Measurements from ENCODE around the gene RAD9A.

RAD9A gene

GRCh38 chr11:67438158-67438902 lies 46.5 kb downstream of the RAD9A start:
- Histone ChIP-seq H3K4me3 (ENCODE audit: low read depth, low read length) (no peak overlapping the region), H2AFZ (ENCODE audit: low read length, unreplicated experiment) (no peak overlapping the region), H3K36me3 (ENCODE audit: insufficient read depth, low read length) (no peaks in the 10 kb centered on the region), H3K27ac (ENCODE audit: low read depth, low read length) (no peak overlapping the region), H3K27me3 (ENCODE audit: insufficient read depth, low read length) (no peaks in the 10 kb centered on the region), H3K4me1 (ENCODE audit: control insufficient read depth, insufficient read depth, low read length, unreplicated experiment) (peaks cover 7% of the 10 kb centered on the region), H3K79me2 (ENCODE audit: control insufficient read depth, insufficient read depth, low read length, unreplicated experiment) (peaks cover 6% of the 10 kb centered on the region)

GRCh38 chr11:67439321-67440228 lies 47.8 kb downstream of the RAD9A start:
- H3K27me3 ChIP-seq (ENCODE audit: insufficient read depth, low read length) = no peaks in the 10 kb centered on the region
- no peaks in the 10 kb centered on the region for H3K36me3 ChIP-seq (ENCODE audit: insufficient read depth, low read length)
- no peak overlapping the region for H2AFZ ChIP-seq (ENCODE audit: low read length, unreplicated experiment)
- H3K4me3 ChIP-seq (ENCODE audit: low read depth, low read length) = no peak overlapping the region
- peaks cover 6% of the 10 kb centered on the region for H3K79me2 ChIP-seq (ENCODE audit: control insufficient read depth, insufficient read depth, low read length, unreplicated experiment)
- no peak overlapping the region for H3K27ac ChIP-seq (ENCODE audit: low read depth, low read length)
- peaks cover 7% of the 10 kb centered on the region for H3K4me1 ChIP-seq (ENCODE audit: control insufficient read depth, insufficient read depth, low read length, unreplicated experiment)

GRCh38 chr11:67440229-67441097 lies 48.7 kb downstream of the RAD9A start:
- Histone ChIP-seq H3K79me2 (ENCODE audit: control insufficient read depth, insufficient read depth, low read length, unreplicated experiment) (peaks cover 6% of the 10 kb centered on the region), H3K4me3 (ENCODE audit: low read depth, low read length) (no peak overlapping the region), H3K27ac (ENCODE audit: low read depth, low read length) (no peak overlapping the region), H3K27me3 (ENCODE audit: insufficient read depth, low read length) (no peaks in the 10 kb centered on the region), H2AFZ (ENCODE audit: low read length, unreplicated experiment) (no peak overlapping the region), H3K4me1 (ENCODE audit: control insufficient read depth, insufficient read depth, low read length, unreplicated experiment) (peaks cover 7% of the 10 kb centered on the region), H3K36me3 (ENCODE audit: insufficient read depth, low read length) (no peaks in the 10 kb centered on the region)

DNA sequence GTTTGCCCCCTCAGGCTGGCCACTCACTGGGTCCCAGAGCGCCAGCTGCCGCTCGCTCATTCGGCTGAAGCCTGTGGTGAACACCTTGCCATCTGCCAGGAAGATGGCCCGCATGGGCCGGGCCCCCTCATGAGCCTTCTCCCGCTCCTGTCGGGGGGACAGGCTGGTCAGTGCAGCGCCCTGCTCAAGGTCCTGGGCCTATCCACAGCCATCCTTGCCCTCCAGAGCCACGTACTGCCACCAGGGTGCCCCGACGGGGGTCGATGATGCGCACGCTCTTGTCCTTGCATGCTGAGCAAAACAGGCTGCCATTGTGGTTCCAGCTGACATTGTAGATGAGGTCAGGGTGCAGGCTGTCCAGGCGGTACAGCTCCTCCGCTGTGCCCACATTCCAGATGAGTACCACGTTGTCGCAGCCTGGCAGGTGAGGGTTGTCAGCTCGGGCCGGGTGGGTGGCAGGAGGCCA lies 49.3 kb downstream of the RAD9A start:
- Histone ChIP-seq H3K36me3 (ENCODE audit: insufficient read depth, low read length) (no peaks in the 10 kb centered on the region), H3K79me2 (ENCODE audit: control insufficient read depth, insufficient read depth, low read length, unreplicated experiment) (peaks cover 6% of the 10 kb centered on the region)

GRCh38 chr11:67441731-67442351 lies 50.1 kb downstream of the RAD9A start:
- H3K36me3 ChIP-seq (ENCODE audit: insufficient read depth, low read length) = no peaks in the 10 kb centered on the region
- H3K4me1 ChIP-seq (ENCODE audit: control insufficient read depth, insufficient read depth, low read length, unreplicated experiment) = peaks cover 7% of the 10 kb centered on the region

More for the DNA sequence above, 49.3 kb downstream of the RAD9A start:
- peaks cover 7% of the 10 kb centered on the region for H3K4me1 ChIP-seq (ENCODE audit: control insufficient read depth, insufficient read depth, low read length, unreplicated experiment)
- H3K27me3 ChIP-seq (ENCODE audit: insufficient read depth, low read length) = no peaks in the 10 kb centered on the region
- no peak overlapping the region for H2AFZ ChIP-seq (ENCODE audit: low read length, unreplicated experiment)
- no peak overlapping the region for H3K4me3 ChIP-seq (ENCODE audit: low read depth, low read length)
- H3K27ac ChIP-seq (ENCODE audit: low read depth, low read length) = no peak overlapping the region

DNA sequence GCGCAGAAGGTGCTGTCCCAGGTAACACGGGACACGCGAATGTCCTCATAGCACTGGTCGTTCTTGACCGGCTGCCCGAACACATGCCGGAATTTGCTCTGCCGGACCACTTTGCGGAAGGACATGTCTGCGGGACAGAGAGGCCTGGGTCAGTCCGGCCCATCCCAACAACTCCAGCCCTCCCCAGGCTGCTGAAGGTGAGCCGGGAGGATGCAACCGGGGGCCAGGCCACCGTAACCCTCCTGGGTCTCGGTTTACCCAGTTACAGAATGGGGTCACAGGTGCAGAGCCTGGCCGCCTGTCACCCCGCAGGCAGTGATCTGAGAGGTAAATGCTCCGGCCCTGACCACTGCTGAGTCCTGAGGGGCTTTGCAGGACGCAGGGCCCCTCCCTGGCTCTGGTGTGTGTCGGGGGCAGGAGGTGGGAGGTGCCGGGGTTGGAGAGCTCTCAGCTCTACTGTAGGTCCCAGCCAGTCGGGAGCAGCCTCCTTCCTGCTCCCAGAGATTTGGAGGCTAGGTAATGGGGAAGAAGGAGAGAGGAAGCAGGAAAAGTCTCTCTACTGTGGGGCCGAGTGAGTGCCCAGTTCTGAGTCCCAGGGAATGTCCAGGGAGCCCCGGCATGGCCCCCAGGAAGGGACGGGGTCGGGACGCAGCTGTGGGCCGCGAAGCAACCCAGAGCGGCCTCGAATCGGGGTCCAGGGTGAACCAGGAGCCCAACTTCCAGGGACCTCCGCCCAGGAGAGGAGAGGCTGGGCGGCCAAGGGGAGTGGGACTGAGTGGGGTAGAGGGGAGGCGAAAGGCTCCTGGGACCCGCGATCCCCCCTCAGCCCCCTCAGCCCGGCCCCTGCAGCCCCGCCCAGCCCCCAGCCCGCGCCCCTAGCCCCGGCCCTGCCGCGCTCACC lies 51.0 kb downstream of the RAD9A start:
- Histone ChIP-seq H2AFZ (ENCODE audit: low read length, unreplicated experiment) (no peak overlapping the region), H3K4me1 (ENCODE audit: control insufficient read depth, insufficient read depth, low read length, unreplicated experiment) (peaks cover 7% of the 10 kb centered on the region), H3K79me2 (ENCODE audit: control insufficient read depth, insufficient read depth, low read length, unreplicated experiment) (peaks cover 6% of the 10 kb centered on the region)

More at GRCh38 chr11:67441731-67442351, 50.1 kb downstream of the RAD9A start:
- H2AFZ ChIP-seq (ENCODE audit: low read length, unreplicated experiment) = no peak overlapping the region
- peak overlapping the region; percentile 98; the same call in 1 of the 2 replicates for H3K4me3 ChIP-seq (ENCODE audit: low read depth, low read length)
- H3K27me3 ChIP-seq (ENCODE audit: insufficient read depth, low read length) = no peaks in the 10 kb centered on the region
- H3K79me2 ChIP-seq (ENCODE audit: control insufficient read depth, insufficient read depth, low read length, unreplicated experiment) = peaks cover 6% of the 10 kb centered on the region
- H3K27ac ChIP-seq (ENCODE audit: low read depth, low read length) = no peak overlapping the region

DNA sequence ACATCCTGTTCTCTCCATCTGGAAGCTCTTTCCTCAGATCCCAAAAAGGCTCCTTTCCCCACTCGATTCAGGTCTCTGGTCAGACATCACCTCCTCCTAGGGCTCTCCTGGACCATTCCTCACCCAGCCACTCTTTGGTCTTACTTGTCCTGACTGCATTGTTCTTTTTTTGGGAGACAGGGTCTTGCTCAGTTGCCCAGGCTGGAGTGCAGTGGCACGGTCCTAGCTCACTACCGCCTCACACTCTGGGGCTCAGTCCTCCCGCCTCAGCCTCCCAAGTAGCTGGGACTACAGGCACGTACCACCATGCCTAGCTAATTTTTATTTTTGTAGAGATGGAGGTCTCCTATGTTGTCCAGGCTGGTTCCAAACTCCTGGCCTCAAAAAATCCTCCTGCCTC lies 53.7 kb downstream of the RAD9A start:
- Histone ChIP-seq H3K36me3 (ENCODE audit: insufficient read depth, low read length) (no peaks in the 10 kb centered on the region), H3K79me2 (ENCODE audit: control insufficient read depth, insufficient read depth, low read length, unreplicated experiment) (peaks cover 6% of the 10 kb centered on the region), H3K27me3 (ENCODE audit: insufficient read depth, low read length) (no peaks in the 10 kb centered on the region), H3K27ac (ENCODE audit: low read depth, low read length) (no peak overlapping the region), H3K4me3 (ENCODE audit: low read depth, low read length) (no peak overlapping the region), H2AFZ (ENCODE audit: low read length, unreplicated experiment) (no peak overlapping the region), H3K4me1 (ENCODE audit: control insufficient read depth, insufficient read depth, low read length, unreplicated experiment) (peaks cover 7% of the 10 kb centered on the region)

More for the DNA sequence above, 51.0 kb downstream of the RAD9A start:
- Histone ChIP-seq H3K27me3 (ENCODE audit: insufficient read depth, low read length) (no peaks in the 10 kb centered on the region), H3K27ac (ENCODE audit: low read depth, low read length) (peak overlapping the region; percentile 41), H3K4me3 (ENCODE audit: low read depth, low read length) (peak overlapping the region; percentile 98), H3K36me3 (ENCODE audit: insufficient read depth, low read length) (no peaks in the 10 kb centered on the region)
